Suprapubic skin (tissue), 4 donors: Measurements from ENCODE around the gene POLR3C. TPM values are rescaled to one million over a fixed set of nuclear protein-coding genes. Genes with fewer than 3 reads are reported as not detected.

Source experiments
- DNase-seq, 2 donors: peaks; one replicate each; pipeline ENCODE4 v3.0.0-alpha.2; 2019; ENCODE audit warnings: low spot score in 2 of 2
- H3K27ac ChIP-seq: fragments of 200-600 bp; sonication (generic); one replicate; pipeline ENCODE4 v1.5.1; 2019
- H3K27me3 ChIP-seq: fragments of 200-600 bp; sonication (generic); one replicate; pipeline ENCODE4 v1.5.1; 2019
- H3K36me3 ChIP-seq: fragments of 200-600 bp; sonication (generic); one replicate; pipeline ENCODE4 v1.5.1; 2019
- H3K4me1 ChIP-seq: fragments of 200-600 bp; sonication (generic); one replicate; pipeline ENCODE4 v1.5.1; 2019
- H3K4me3 ChIP-seq: fragments of 200-600 bp; sonication (generic); one replicate; pipeline ENCODE4 v1.5.1; 2019; ENCODE audit warnings: mild to moderate bottlenecking
- H3K9me3 ChIP-seq: fragments of 200-600 bp; sonication (generic); one replicate; pipeline ENCODE4 v1.5.1; 2019
- CTCF ChIP-seq, 2 donors: fragments of 200-600 bp in 1 of 2; fragments of 450-650 bp in 1 of 2; sonication (generic) in 1 of 2; IDR thresholded peaks; one replicate each; pipeline ENCODE4 v1.5.1; 2016 to 2019; ENCODE audit warnings: antibody characterized with exemption in 2 of 2, mild to moderate bottlenecking in 1 of 2, moderate library complexity in 1 of 2
- EP300 ChIP-seq: sonication (generic); formaldehyde crosslinking; IDR thresholded peaks from one replicate; pipeline ENCODE4 v1.6.1; 2017; ENCODE audit warnings: antibody characterized with exemption
- POLR2A ChIP-seq, 2 donors: fragments of 450-650 bp; IDR thresholded peaks; one replicate each; pipeline ENCODE4 v1.6.1; 2017; ENCODE audit warnings: antibody characterized with exemption in 2 of 2, mild to moderate bottlenecking in 2 of 2, moderate library complexity in 2 of 2
- POLR2AphosphoS5 ChIP-seq, 3 donors: sonication (generic); formaldehyde crosslinking; IDR thresholded peaks; one replicate each; pipeline ENCODE4 v1.6.1; 2017; ENCODE audit warnings: antibody characterized with exemption in 3 of 3
- WGBS: methylation state at CpG from one replicate; pipeline ENCODE4 v1.1.5; 2018; 5-methylcytosine and 5-hydroxymethylcytosine counted together
- total RNA-seq, 4 donors: library from RNA; depleted of rRNA; stranded (reverse); fragments of >200 nt; gene quantifications; one replicate each; pipeline ENCODE4 v1.1.0, GENCODE V29; 2016

The POLR3C gene
- total RNA-seq, 4 donors from 2014 or later, result 22.5 to 40.8 (median 24.8) TPM

- Histone ChIP-seq H3K36me3 (no peaks in the 10 kb centered on the region), H3K27ac (no peak within 1 kb of the TSS), H3K9me3 (no peaks in the 10 kb centered on the region), H3K4me3 (peak within 1 kb of the TSS; percentile 63), H3K4me1 (peaks cover 34% of the 10 kb centered on the region), H3K27me3 (no peaks in the 10 kb centered on the region)
- DNase-seq, result peak; percentile 93 to 96
- 3% methylated on average over 15 of the region's 36 CpGs for WGBS
- TF ChIP-seq POLR2AphosphoS5 (IDR thresholded peaks at IDR 0.05), result no peak
- no peak for TF ChIP-seq CTCF (IDR thresholded peaks at IDR 0.05)
- TF ChIP-seq EP300, result no peak
- no peak for TF ChIP-seq POLR2A (IDR thresholded peaks at IDR 0.05)
Observed at GRCh38 chr1:145885738-145886287, 61.8 kb downstream of the POLR3C start, which contains the start of gene ANKRD35. ANKRD35 (minus strand) TSS chr1:145885866; CDS start chr1:145885758, 108 bp downstream.

GRCh38 chr1:145886390-145886789 lies 62.4 kb downstream of the POLR3C start:
- no peaks in the 10 kb centered on the region for H3K27me3 ChIP-seq
- H3K4me1 ChIP-seq, result peaks cover 40% of the 10 kb centered on the region
- no peaks in the 10 kb centered on the region for H3K9me3 ChIP-seq
- TF ChIP-seq POLR2A (IDR thresholded peaks at IDR 0.05) (no peak), EP300 (no peak), POLR2AphosphoS5 (IDR thresholded peaks at IDR 0.05) (no peak), CTCF (IDR thresholded peaks at IDR 0.05) (no peak)
- no peak overlapping the region for H3K27ac ChIP-seq
- DNase-seq, result no peak
- WGBS, result 49% methylated on average over 11 of the region's 11 CpGs
- peak overlapping the region; percentile 63 for H3K4me3 ChIP-seq
- no peaks in the 10 kb centered on the region for H3K36me3 ChIP-seq

GRCh38 chr1:145886816-145887215 lies 62.8 kb downstream of the POLR3C start:
- no peak for TF ChIP-seq EP300
- no peak for DNase-seq
- no peaks in the 10 kb centered on the region for H3K27me3 ChIP-seq
- peaks cover 44% of the 10 kb centered on the region for H3K4me1 ChIP-seq
- no peak overlapping the region for H3K27ac ChIP-seq
- no peaks in the 10 kb centered on the region for H3K9me3 ChIP-seq
- WGBS, result 79% methylated on average over 8 of the region's 8 CpGs
- H3K4me3 ChIP-seq, result no peak overlapping the region
- no peaks in the 10 kb centered on the region for H3K36me3 ChIP-seq

GRCh38 chr1:145887631-145888030 lies 63.6 kb downstream of the POLR3C start:
- Histone ChIP-seq H3K4me1 (peaks cover 52% of the 10 kb centered on the region), H3K9me3 (no peaks in the 10 kb centered on the region), H3K36me3 (no peaks in the 10 kb centered on the region), H3K27ac (no peak overlapping the region), H3K4me3 (no peak overlapping the region), H3K27me3 (no peaks in the 10 kb centered on the region)
- 81% methylated on average over 5 of the region's 5 CpGs for WGBS
- DNase-seq, result no peak
- TF ChIP-seq CTCF (IDR thresholded peaks at IDR 0.05) (no peak), POLR2A (IDR thresholded peaks at IDR 0.05) (no peak), EP300 (no peak), POLR2AphosphoS5 (IDR thresholded peaks at IDR 0.05) (no peak)

GRCh38 chr1:145889722-145890121 lies 65.7 kb downstream of the POLR3C start:
- peaks cover 52% of the 10 kb centered on the region for H3K4me1 ChIP-seq
- H3K4me3 ChIP-seq, result no peak overlapping the region
- no peaks in the 10 kb centered on the region for H3K36me3 ChIP-seq
- H3K27ac ChIP-seq, result peak overlapping the region; percentile 92
- no peaks in the 10 kb centered on the region for H3K9me3 ChIP-seq
- DNase-seq, result no peak
- no peaks in the 10 kb centered on the region for H3K27me3 ChIP-seq
- 94% methylated on average over 3 of the region's 3 CpGs for WGBS
- no peak for TF ChIP-seq CTCF (IDR thresholded peaks at IDR 0.05)
- TF ChIP-seq EP300, result no peak
- no peak for TF ChIP-seq POLR2AphosphoS5 (IDR thresholded peaks at IDR 0.05)
- no peak for TF ChIP-seq POLR2A (IDR thresholded peaks at IDR 0.05)

- H3K27ac ChIP-seq, result peak overlapping the region; percentile 92
- H3K27me3 ChIP-seq, result no peaks in the 10 kb centered on the region
- H3K36me3 ChIP-seq, result no peaks in the 10 kb centered on the region
- H3K4me1 ChIP-seq, result peaks cover 40% of the 10 kb centered on the region
- 25% methylated on average over 1 of the region's 1 CpG for WGBS
- no peaks in the 10 kb centered on the region for H3K9me3 ChIP-seq
- DNase-seq, result no peak
- peak overlapping the region; percentile 28 for H3K4me3 ChIP-seq
- TF ChIP-seq POLR2A (IDR thresholded peaks at IDR 0.05) (no peak), EP300 (no peak), POLR2AphosphoS5 (IDR thresholded peaks at IDR 0.05) (no peak), CTCF (IDR thresholded peaks at IDR 0.05) (no peak)
Observed at GRCh38 chr1:145891143-145891542, 67.1 kb downstream of the POLR3C start.
